CD4-positive, alpha-beta T cell (primary cell): ENCODE data around the gene KRT1. TPM values are rescaled to one million over a fixed set of nuclear protein-coding genes. Genes with fewer than 3 reads are reported as not detected.
A peak's percentile ranks its signal among the peaks of the same experiment; 100 is the strongest.

Experiments used
- ATAC-seq: fragments of 200-7000 bp; cut with Tn5 transposase; one replicate; pipeline ENCODE4 v1.10.0; 2022; ENCODE audit warnings: mild to moderate bottlenecking; ENCODE audit not compliant: poor library complexity
- CTCF ChIA-PET: fragments of 350-600 bp; sonication (Branson Sonifier 250); formaldehyde crosslinking; loops from one replicate; lab custom pipeline; 2021; ENCODE audit warnings: antibody characterized with exemption, inconsistent platforms; lab: Charles Lee
- POLR2A ChIA-PET: fragments of 350-600 bp; sonication (Branson Sonifier 250); formaldehyde crosslinking; loops from one replicate; lab custom pipeline; 2021; ENCODE audit warnings: antibody characterized with exemption, inconsistent platforms; lab: Charles Lee
- DNase-seq, 14 experiments: peaks; one replicate each; pipeline ENCODE4 v3.0.0-alpha.2; 2013 to 2020; ENCODE audit warnings: mixed read lengths in 2 of 14
- H3K27ac ChIP-seq, 2 donors: one replicate each; pipeline versions ENCODE4 v1.5.1 to v1.7.0; 2013; ENCODE audit warnings: low read length in 2 of 2, low read depth in 1 of 2, mild to moderate bottlenecking in 1 of 2
- H3K27me3 ChIP-seq, 2 experiments: 1 replicate in 1 of 2; 2 replicates in 1 of 2; pipeline versions ENCODE4 v1.6.1 to v1.7.0; 2013; ENCODE audit warnings: low read length in 2 of 2, control low read depth in 1 of 2, mild to moderate bottlenecking in 1 of 2, moderate library complexity in 1 of 2; ENCODE audit not compliant: insufficient read depth in 2 of 2, control insufficient read depth in 1 of 2
- H3K36me3 ChIP-seq: one replicate; pipeline ENCODE4 v1.6.1; 2013; ENCODE audit warnings: low read length, control low read depth; ENCODE audit not compliant: insufficient read depth
- H3K4me1 ChIP-seq: one replicate; pipeline ENCODE4 v1.6.1; 2013; ENCODE audit warnings: low read length, control low read depth; ENCODE audit not compliant: insufficient read depth
- H3K4me3 ChIP-seq: one replicate; pipeline ENCODE4 v1.5.1; 2013; ENCODE audit warnings: mild to moderate bottlenecking, low read length, moderate library complexity
- H3K9me3 ChIP-seq, 2 experiments: 1 replicate in 1 of 2; 2 replicates in 1 of 2; pipeline versions ENCODE4 v1.6.1 to v1.7.0; 2013; ENCODE audit warnings: low read length in 2 of 2, mild to moderate bottlenecking in 2 of 2, control low read depth in 1 of 2, moderate library complexity in 1 of 2; ENCODE audit not compliant: control insufficient read depth in 1 of 2, insufficient read depth in 1 of 2
- H3K27ac Mint-ChIP-seq: one replicate; pipeline ENCODE4 v1.8.0; 2020; ENCODE audit warnings: mixed read lengths
- H3K27me3 Mint-ChIP-seq: one replicate; pipeline ENCODE4 v1.8.0; 2021; ENCODE audit warnings: mixed read lengths
- H3K36me3 Mint-ChIP-seq: one replicate; pipeline ENCODE4 v1.8.0; 2021; ENCODE audit warnings: low read depth, mixed read lengths
- H3K4me1 Mint-ChIP-seq: one replicate; pipeline ENCODE4 v1.8.0; 2021; ENCODE audit warnings: low read depth, mixed read lengths
- H3K4me3 Mint-ChIP-seq: one replicate; pipeline ENCODE4 v1.8.0; 2020; ENCODE audit warnings: mild to moderate bottlenecking, mixed read lengths
- H3K9me3 Mint-ChIP-seq: one replicate; pipeline ENCODE4 v1.8.0; 2020; ENCODE audit warnings: mixed read lengths
- CTCF ChIP-seq: fragments of 200-600 bp; IDR thresholded peaks from one replicate; pipeline ENCODE4 v1.8.0; 2022; ENCODE audit warnings: antibody characterized with exemption, mild to moderate bottlenecking
- intact Hi-C, 2 experiments: fragments of 100-400 bp; cut with DNase I in 1 of 2; cut with micrococcal nuclease in 1 of 2; formaldehyde crosslinking; loops; one replicate each; pipeline versions ENCODE4 v1.15.1 to v1.9.0; 2023 to 2025; cut with DNase I, micrococcal nuclease
- total RNA-seq, 174 experiments: library from RNA in 2 of 174; stranded (reverse) in 2 of 174; gene quantifications; one replicate each; pipeline ENCODE4 v1.2.3 and lab custom pipeline; 2021 to 2026

The KRT1 gene
- total RNA-seq, 2 experiments from 2014 or later, result 3.9 to 4.0 TPM

GRCh38 chr12:52629281-52630007 lies 50.8 kb downstream of the KRT1 start:
- DNase-seq (no peak), ATAC-seq (peak; percentile 54)
- intact Hi-C loops, result loop anchor here in 1 of 2 experiments (5.0 kb wide), 1 partner anchor 63 kb away; no protein-coding TSS in a partner anchor
- peak overlapping the region; percentile 91 for H3K4me3 Mint-ChIP-seq
- Histone ChIP-seq H3K27me3 (no peaks in the 10 kb centered on the region), H3K9me3 (no peaks in the 10 kb centered on the region), H3K4me1 (peaks cover 62% of the 10 kb centered on the region), H3K4me3 (peak overlapping the region; percentile 39), H3K36me3 (no peaks in the 10 kb centered on the region), H3K27ac (no peak overlapping the region)
- POLR2A ChIA-PET, result interaction anchor here (0.9 to 2.2 kb wide), 7 partner anchors 11 to 43 kb away, joined by 3 to 15 read pairs (median 4); partner anchors contain the start of gene KRT73
- H3K27me3 Mint-ChIP-seq, result no peaks in the 10 kb centered on the region
- H3K36me3 Mint-ChIP-seq, result peaks cover 10% of the 10 kb centered on the region
- peak overlapping the region; percentile 89 for H3K27ac Mint-ChIP-seq
- H3K9me3 Mint-ChIP-seq, result no peaks in the 10 kb centered on the region
- no peak for TF ChIP-seq CTCF
- peaks cover 87% of the 10 kb centered on the region for H3K4me1 Mint-ChIP-seq
- CTCF ChIA-PET, result no interaction called here

- Histone ChIP-seq H3K27ac (no peak overlapping the region), H3K27me3 (no peaks in the 10 kb centered on the region), H3K9me3 (no peaks in the 10 kb centered on the region), H3K4me3 (peak overlapping the region; percentile 39), H3K36me3 (no peaks in the 10 kb centered on the region), H3K4me1 (peaks cover 56% of the 10 kb centered on the region)
- Mint-ChIP-seq H3K4me1 (peaks cover 80% of the 10 kb centered on the region), H3K36me3 (peaks cover 10% of the 10 kb centered on the region), H3K27me3 (no peaks in the 10 kb centered on the region), H3K27ac (peak overlapping the region; percentile 89), H3K9me3 (no peaks in the 10 kb centered on the region), H3K4me3 (peak overlapping the region; percentile 91)
- CTCF ChIA-PET, result no interaction called here
- POLR2A ChIA-PET, result interaction anchor here (0.9 to 2.2 kb wide), 5 partner anchors 13 to 44 kb away, joined by 3 to 15 read pairs (median 4); no protein-coding TSS in a partner anchor
- ATAC-seq, result no peak
- DNase-seq, result no peak
- intact Hi-C loops, result loop anchor here in 1 of 2 experiments (5.0 kb wide), 1 partner anchor 63 kb away; no protein-coding TSS in a partner anchor
- TF ChIP-seq CTCF, result no peak
Measured at GRCh38 chr12:52628841-52629240, 51.4 kb downstream of the KRT1 start.

- ChIA-PET CTCF (interaction anchor here (1.7 kb wide), 1 partner anchor 11 kb away, joined by 4 read pairs; the partner anchor contains the start of gene KRT73), POLR2A (interaction anchor here (2.2 kb wide), 1 partner anchor 42 kb away, joined by 6 read pairs; no protein-coding TSS in a partner anchor)
- ATAC-seq, result no peak
- TF ChIP-seq CTCF, result no peak
- Mint-ChIP-seq H3K27me3 (no peaks in the 10 kb centered on the region), H3K36me3 (peaks cover 10% of the 10 kb centered on the region), H3K9me3 (no peaks in the 10 kb centered on the region), H3K4me3 (peak overlapping the region; percentile 71), H3K27ac (peak overlapping the region; percentile 89), H3K4me1 (peaks cover 75% of the 10 kb centered on the region)
- intact Hi-C loops, result loop anchor here in 1 of 2 experiments (5.0 kb wide), 1 partner anchor 64 kb away; no protein-coding TSS in a partner anchor
- H3K4me1 ChIP-seq, result peaks cover 49% of the 10 kb centered on the region
- H3K9me3 ChIP-seq, result no peaks in the 10 kb centered on the region
- H3K4me3 ChIP-seq, result peak overlapping the region; percentile 39
- no peaks in the 10 kb centered on the region for H3K27me3 ChIP-seq
- no peak overlapping the region for H3K27ac ChIP-seq
- DNase-seq, result no peak
- H3K36me3 ChIP-seq, result no peaks in the 10 kb centered on the region
Measured at GRCh38 chr12:52628111-52628507, 52.1 kb downstream of the KRT1 start.
